M059J (cell line): Measurements from ENCODE around the gene ZNF598. TPM values are rescaled to one million over a fixed set of nuclear protein-coding genes. Genes with fewer than 3 reads are reported as not detected.
A peak's percentile ranks its signal among the peaks of the same experiment; 100 is the strongest.

Experiments used
- DNase-seq: peaks from one replicate; pipeline ENCODE4 v3.0.0-alpha.2; 2012; ENCODE audit warnings: low read depth
- total RNA-seq: library from RNA; depleted of rRNA; stranded (reverse); fragments of >200 nt; shearing (Covaris generic); gene quantifications from 2 replicates; pipeline ENCODE4 v1.2.3, GENCODE V29; 2014; rRNA removed

Gene ZNF598
- total RNA-seq: 21.3 and 23.9 TPM in 2 replicates

- DNase-seq: peak; percentile 88
Observed at GRCh38 chr16:2009791-2010510, at the start of gene ZNF598. TSS of gene ZNF598 (minus strand) at chr16:2009821.

- DNase-seq: no peak
Observed at GRCh38 chr16:2058872-2059271, 49.3 kb upstream of the ZNF598 start.

- DNase-seq: no peak
Observed at GRCh38 chr16:2058420-2058819, 48.8 kb upstream of the ZNF598 start.

- DNase-seq: no peak
Observed at GRCh38 chr16:2057438-2057837, 47.8 kb upstream of the ZNF598 start.

GRCh38 chr16:2056681-2057407, 47.2 kb upstream of the ZNF598 start:
- peak; percentile 21 for DNase-seq

- DNase-seq: no peak
Observed at GRCh38 chr16:2056077-2056476, 46.5 kb upstream of the ZNF598 start.

- no peak for DNase-seq
Observed at GRCh38 chr16:2054543-2055245, 45.1 kb upstream of the ZNF598 start.

- DNase-seq: no peak
Observed at GRCh38 chr16:2053897-2054296, 44.3 kb upstream of the ZNF598 start.

GRCh38 chr16:2053211-2053610, 43.6 kb upstream of the ZNF598 start:
- no peak for DNase-seq

GRCh38 chr16:2048116-2048543, 38.5 kb upstream of the ZNF598 start:
- DNase-seq: no peak

GRCh38 chr16:2047330-2048115, 37.9 kb upstream of the ZNF598 start, which contains the start of the genes NTHL1 and TSC2:
TSS of gene NTHL1 (minus strand) at chr16:2047834. CDS start at chr16:2047823, 11 bp downstream.
TSS of gene TSC2 (plus strand) at chr16:2047985. CDS start at chr16:2048616, 631 bp downstream.
- DNase-seq: peak; percentile 94

GRCh38 chr16:2046893-2047329, 37.3 kb upstream of the ZNF598 start:
- DNase-seq: no peak

GRCh38 chr16:2045965-2046892, 36.6 kb upstream of the ZNF598 start:
- DNase-seq: no peak

GRCh38 chr16:2044541-2044940, 34.9 kb upstream of the ZNF598 start:
- DNase-seq: no peak

GRCh38 chr16:2043667-2044451, 34.2 kb upstream of the ZNF598 start:
- no peak for DNase-seq

- no peak for DNase-seq
Observed at GRCh38 chr16:2042986-2043666, 33.5 kb upstream of the ZNF598 start.

GRCh38 chr16:2042171-2042985, 32.8 kb upstream of the ZNF598 start:
- DNase-seq: no peak
